ENCODE data around the gene PCAT7. TPM values are rescaled to one million over a fixed set of nuclear protein-coding genes. Genes with fewer than 3 reads are reported as not detected.

PCAT7 gene
- not detected for total RNA-seq

DNA sequence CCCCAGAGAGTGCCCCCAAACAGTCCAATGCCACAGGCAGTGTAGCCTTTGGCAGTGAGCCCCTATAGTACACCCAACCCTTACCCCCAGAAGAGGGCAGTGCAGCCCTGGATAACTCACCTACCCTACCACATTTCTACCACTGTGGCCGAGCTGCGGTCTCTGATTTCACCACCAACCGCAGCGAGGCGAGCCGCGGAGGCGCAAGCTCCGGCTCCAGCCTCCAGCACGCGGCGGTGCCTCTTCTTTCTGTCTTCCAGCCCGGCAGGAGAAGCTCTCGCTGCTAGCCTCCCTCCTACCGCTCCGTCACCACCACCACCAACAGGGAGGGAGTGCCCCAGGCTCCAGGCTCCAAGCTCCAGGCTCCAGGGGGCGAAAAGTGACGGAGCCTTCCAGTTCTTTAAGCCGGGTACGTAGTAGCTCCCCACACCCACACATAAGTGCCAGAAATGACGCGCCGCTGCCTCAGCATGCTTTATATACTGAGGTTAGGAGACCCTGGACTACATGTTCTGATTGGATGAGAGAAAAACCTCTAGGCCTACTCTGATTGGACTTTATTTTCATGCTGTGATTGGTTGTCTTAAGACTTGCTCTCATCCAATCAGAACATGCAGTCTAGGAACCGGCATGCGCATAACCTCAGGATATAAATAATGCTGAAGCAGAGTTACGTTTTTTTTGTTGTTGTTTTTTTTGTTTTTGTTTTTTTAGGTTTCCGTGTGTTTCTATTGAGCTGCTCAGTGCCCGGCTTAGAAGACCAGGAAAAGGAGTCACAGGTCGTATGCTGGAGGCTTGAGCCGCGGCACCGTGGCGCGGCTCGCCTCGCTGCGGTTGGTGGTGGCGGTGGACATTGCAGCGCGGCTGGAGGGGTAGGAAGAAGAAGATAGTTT is at the start of gene PCAT7:
TSS of gene PCAT7 (plus strand) at position 645 of the 893 bp plus-strand sequence.
- TF ChIP-seq, protein P1, sequence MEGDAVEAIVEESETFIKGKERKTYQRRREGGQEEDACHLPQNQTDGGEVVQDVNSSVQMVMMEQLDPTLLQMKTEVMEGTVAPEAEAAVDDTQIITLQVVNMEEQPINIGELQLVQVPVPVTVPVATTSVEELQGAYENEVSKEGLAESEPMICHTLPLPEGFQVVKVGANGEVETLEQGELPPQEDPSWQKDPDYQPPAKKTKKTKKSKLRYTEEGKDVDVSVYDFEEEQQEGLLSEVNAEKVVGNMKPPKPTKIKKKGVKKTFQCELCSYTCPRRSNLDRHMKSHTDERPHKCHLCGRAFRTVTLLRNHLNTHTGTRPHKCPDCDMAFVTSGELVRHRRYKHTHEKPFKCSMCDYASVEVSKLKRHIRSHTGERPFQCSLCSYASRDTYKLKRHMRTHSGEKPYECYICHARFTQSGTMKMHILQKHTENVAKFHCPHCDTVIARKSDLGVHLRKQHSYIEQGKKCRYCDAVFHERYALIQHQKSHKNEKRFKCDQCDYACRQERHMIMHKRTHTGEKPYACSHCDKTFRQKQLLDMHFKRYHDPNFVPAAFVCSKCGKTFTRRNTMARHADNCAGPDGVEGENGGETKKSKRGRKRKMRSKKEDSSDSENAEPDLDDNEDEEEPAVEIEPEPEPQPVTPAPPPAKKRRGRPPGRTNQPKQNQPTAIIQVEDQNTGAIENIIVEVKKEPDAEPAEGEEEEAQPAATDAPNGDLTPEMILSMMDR (IDR thresholded peaks at IDR 0.05; ENCODE audit: low read depth) = no peak

DNA sequence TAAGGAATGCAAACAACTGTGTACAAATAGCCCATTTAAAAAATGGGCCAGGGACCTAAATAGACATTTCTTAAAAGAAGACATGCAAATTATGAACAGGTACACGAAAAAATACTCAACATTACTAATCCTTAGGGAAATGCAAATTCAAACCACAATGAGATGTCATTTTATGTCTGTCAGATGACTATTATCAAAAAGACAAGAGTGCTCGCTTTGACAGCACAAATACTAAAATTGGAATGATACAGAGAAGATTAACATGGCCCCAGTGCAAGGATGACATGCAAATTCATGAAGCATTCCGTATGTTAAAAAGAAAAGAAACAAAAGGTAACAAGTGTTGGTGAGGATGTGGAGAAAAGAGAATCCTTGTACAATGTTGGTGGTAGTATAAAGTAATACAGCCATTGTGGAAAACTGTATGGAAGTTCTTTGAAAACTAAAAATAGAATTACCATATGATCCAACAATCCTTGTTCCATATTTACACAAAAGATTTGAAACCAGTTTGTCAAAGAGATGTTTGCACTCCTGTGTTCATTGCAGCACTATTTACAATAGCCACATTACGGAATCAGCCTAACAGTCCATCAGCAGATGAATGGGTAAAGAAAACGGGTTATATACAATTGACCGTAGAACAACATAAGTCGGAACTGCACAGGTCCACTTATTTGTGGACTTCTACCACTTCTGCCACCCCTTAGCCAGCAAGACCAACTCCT is 47.2 kb upstream of the PCAT7 start:
- TF ChIP-seq, protein P1 (IDR thresholded peaks at IDR 0.05; ENCODE audit: low read depth) = no peak

DNA sequence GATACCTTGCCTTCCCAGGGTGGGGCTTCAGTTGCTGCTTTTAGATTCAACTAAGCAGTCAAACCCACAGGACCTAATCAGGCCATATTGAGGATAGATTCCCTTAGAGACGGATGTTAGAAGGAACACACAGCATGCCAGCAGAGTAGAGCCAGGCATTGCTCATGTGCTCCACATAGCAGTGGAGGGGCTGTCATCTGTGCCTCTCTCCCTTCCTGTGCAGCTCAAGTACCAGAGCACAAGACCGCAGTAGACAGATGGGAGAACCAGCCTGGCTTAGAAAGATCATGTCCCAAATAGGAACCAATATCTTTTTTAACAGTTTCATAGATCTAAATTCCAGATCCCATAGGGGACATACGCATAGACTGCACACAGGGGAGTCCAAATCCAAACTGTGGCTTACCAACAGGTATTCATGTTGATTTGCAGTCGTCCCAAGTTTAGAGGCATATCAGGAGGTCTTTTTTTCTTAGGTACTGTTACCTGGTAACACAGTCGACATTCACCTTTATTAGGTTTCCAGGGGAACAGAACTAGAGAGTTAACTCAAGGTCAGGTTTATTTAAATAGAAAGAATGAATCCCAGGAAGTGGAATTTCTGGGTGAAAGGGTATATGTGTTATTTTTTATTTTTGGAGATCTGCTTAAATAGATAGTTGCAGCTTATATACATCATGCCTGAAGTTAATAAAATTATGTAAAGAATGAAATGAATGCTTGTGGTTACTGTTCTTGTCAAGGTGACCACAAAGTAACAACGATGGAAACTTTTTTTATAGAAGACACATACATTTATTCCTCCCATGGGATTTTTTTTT is 43.5 kb upstream of the PCAT7 start:
- TF ChIP-seq, protein P1 (IDR thresholded peaks at IDR 0.05; ENCODE audit: low read depth) = no peak

GRCh38 chr9:94511955-94512265 is 43.0 kb upstream of the PCAT7 start:
- TF ChIP-seq, protein P1 (IDR thresholded peaks at IDR 0.05; ENCODE audit: low read depth) = no peak

GRCh38 chr9:94514722-94515121 is 40.2 kb upstream of the PCAT7 start:
- TF ChIP-seq, protein P1 (IDR thresholded peaks at IDR 0.05; ENCODE audit: low read depth) = no peak

GRCh38 chr9:94517254-94517653 is 37.6 kb upstream of the PCAT7 start:
- TF ChIP-seq, protein P1 (IDR thresholded peaks at IDR 0.05; ENCODE audit: low read depth) = no peak
